Ovary (tissue), 10 donors: ENCODE results near the gene TBXA2R. TPM values are rescaled to one million over a fixed set of nuclear protein-coding genes. Genes with fewer than 3 reads are reported as not detected.

Experiments used
- DNase-seq, 5 donors: peaks; one replicate each; pipeline ENCODE4 v3.0.0-alpha.2; 2019 to 2020
- H3K27ac ChIP-seq, 2 donors: fragments of 200-600 bp; one replicate each; pipeline versions ENCODE4 v1.5.1 to v1.8.0; 2019 to 2022
- H3K27me3 ChIP-seq: fragments of 200-600 bp; one replicate; pipeline ENCODE4 v1.8.0; 2022
- H3K36me3 ChIP-seq: fragments of 200-600 bp; sonication (generic); one replicate; pipeline ENCODE4 v1.5.1; 2019
- H3K4me1 ChIP-seq: one replicate; pipeline ENCODE4 v1.8.1; 2013; ENCODE audit warnings: mild to moderate bottlenecking, moderate library complexity; ENCODE audit not compliant: insufficient read depth
- H3K4me3 ChIP-seq: fragments of 200-600 bp; sonication (generic); one replicate; pipeline ENCODE4 v1.5.1; 2017
- H3K9me3 ChIP-seq, 2 donors: fragments of 200-600 bp in 1 of 2; sonication (generic) in 1 of 2; one replicate each; pipeline versions ENCODE4 v1.5.1 to v1.8.1; 2013 to 2019; ENCODE audit warnings: mild to moderate bottlenecking in 1 of 2, moderate library complexity in 1 of 2
- CTCF ChIP-seq, 3 donors: fragments of 450-650 bp in 2 of 3; fragments of 200-600 bp in 1 of 3; IDR thresholded peaks; one replicate each; pipeline versions ENCODE4 v1.5.1 to v1.8.0; 2016 to 2022; ENCODE audit warnings: antibody characterized with exemption in 3 of 3, mild to moderate bottlenecking in 1 of 3
- EP300 ChIP-seq: sonication (generic); formaldehyde crosslinking; IDR thresholded peaks from one replicate; pipeline ENCODE4 v1.6.1; 2017; ENCODE audit warnings: antibody characterized with exemption
- POLR2A ChIP-seq: fragments of 450-650 bp; IDR thresholded peaks from one replicate; pipeline ENCODE4 v1.6.1; 2017; ENCODE audit warnings: antibody characterized with exemption, mild to moderate bottlenecking, moderate library complexity
- WGBS, 3 donors: extraction: QIAGEN DNeasy Blood & Tissue Kit in 1 of 3; methylation state at CpG; one replicate each; pipeline versions ENCODE4 v1.1.5 to v1.1.7; 2013 to 2017; 5-methylcytosine and 5-hydroxymethylcytosine counted together
- intact Hi-C, 4 donors: fragments of 100-400 bp; cut with DNase I; formaldehyde crosslinking; loops; one replicate each; pipeline versions ENCODE4 v1.11.0 to v1.15.1; 2022 to 2023
- long read RNA-seq, 3 donors: library from polyadenylated mRNA in 2 of 3; unstranded in 2 of 3; transcript quantifications; one replicate each; pipeline ENCODE4 v2.0.0 and lab custom pipeline, GENCODE V29; 2021 to 2026
- polyA plus RNA-seq, 2 donors: library from polyadenylated mRNA; stranded (reverse); fragments of 200-250 nt in 1 of 2; fragments of 350-450 nt in 1 of 2; fragmentation: Illumina TruSeq in 1 of 2; extraction: RNeasy Lipid Tissue Mini Kit (QIAGEN cat#74804) in 1 of 2; gene quantifications; one replicate each; pipeline ENCODE4 v1.2.3, GENCODE V29; 2013 to 2014
- total RNA-seq, 7 donors: library from RNA; depleted of rRNA in 2 of 7; stranded (reverse); fragments of >200 nt in 2 of 7; fragmentation: NEBNext Ultra II Directional in 3 of 7; extraction: Animal tissue kit (Norgen Biotek cat#: 25700) in 3 of 7; gene quantifications; one replicate each; pipeline versions ENCODE4 v1.1.0 to v1.2.4, GENCODE V29; 2016 to 2023
- donor health status: DM: no; HTN: no; CAD: no; lungs with moderate emphysema.
- donor health status: DM: no; HTN: no; CAD: no.
- donor health status: Bipolar disorder and iron deficiency.
- donor health status: DM: yes; HTN: yes; CAD: no.
- donor health status: DM: no; HTN: no; CAD: no.
- donor health status: DM: yes; HTN: yes; CAD: no.

The TBXA2R gene
- 1 to 10 TPM; 1.1 to 3.7 (median 1.8) TPM for total RNA-seq
- 1 to 10 TPM; 1.3 to 1.5 TPM for polyA plus RNA-seq
- long read RNA-seq, donor 1, partial matches to known transcripts, result 5 of 8 reads
- long read RNA-seq, donor 1, other reads (novel, unspliced or antisense), result 0 of 8 reads
- long read RNA-seq, donor 2, result 0 reads
- long read RNA-seq, donor 3, transcript TBXA2R-201 (3 exons, 2,608 nt), result major isoform, 5 of 8 reads
- long read RNA-seq, donor 3, partial matches to known transcripts, result 2 of 8 reads
- long read RNA-seq, donor 3, other reads (novel, unspliced or antisense), result 1 of 8 reads

DNA sequence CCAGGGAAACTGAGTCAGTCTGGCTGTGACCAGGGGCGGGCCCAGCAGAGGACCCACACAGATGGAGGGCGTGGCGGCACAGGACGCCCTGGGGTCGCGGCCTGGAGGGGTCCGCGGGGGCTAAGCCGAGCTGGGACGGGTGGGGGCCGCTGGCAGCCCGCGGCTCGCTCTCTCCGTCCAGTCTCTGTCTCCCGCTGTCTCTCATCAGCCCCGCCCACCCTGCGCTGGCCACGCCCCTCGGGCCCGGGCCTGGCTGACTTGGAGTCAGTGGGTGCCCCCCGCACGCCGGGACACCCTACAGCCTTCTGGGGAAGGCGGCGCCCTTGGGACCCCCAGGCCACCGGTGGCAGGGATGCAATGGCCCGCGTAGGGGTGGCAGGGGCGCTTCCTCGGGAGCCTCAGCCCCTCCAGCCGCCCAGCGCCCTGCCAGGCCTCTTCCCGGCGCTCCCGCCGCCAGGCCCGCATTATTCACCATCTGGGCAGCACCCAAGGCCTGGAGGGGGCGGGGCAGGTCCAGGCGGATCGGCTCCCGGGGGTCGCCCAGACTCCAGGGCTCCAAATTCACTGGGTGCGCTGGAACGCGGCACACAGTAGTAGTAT, at the start of gene TBXA2R:
Gene TBXA2R, minus strand, starts transcription at position 186 of the 600 bp plus-strand sequence. CDS start 6,241 bp downstream, outside the sequence.
- DNase-seq, result peak; percentile 85 to 91 (median 88)
- 0 to 2% (median 1%) methylated on average over 29 to 46 of the region's 46 CpGs for WGBS, 3 donors

GRCh38 chr19:3656073-3656746, 49.5 kb upstream of the TBXA2R start:
- 84 to 92% (median 85%) methylated on average over 34 to 36 of the region's 36 CpGs for WGBS, 3 donors
- Histone ChIP-seq H3K9me3 (no peaks in the 10 kb centered on the region), H3K36me3 (no peaks in the 10 kb centered on the region), H3K4me1 (no peaks in the 10 kb centered on the region), H3K4me3 (no peak overlapping the region), H3K27ac (no peak overlapping the region), H3K27me3 (no peaks in the 10 kb centered on the region)
- intact Hi-C loops, result no loop called here
- TF ChIP-seq POLR2A (no peak), CTCF (IDR thresholded peaks at IDR 0.05) (no peak), EP300 (no peak)
- no peak for DNase-seq

More for the DNA sequence above, at the start of gene TBXA2R:
- peak within 1 kb of the TSS; percentile 21 to 53 for H3K27ac ChIP-seq
- peak within 1 kb of the TSS; percentile 54 for H3K4me3 ChIP-seq
- intact Hi-C loops, result no loop called here
- TF ChIP-seq CTCF (IDR thresholded peaks at IDR 0.05) (peak in 1 of 3 donors; percentile 4), EP300 (no peak), POLR2A (no peak)
- H3K4me1 ChIP-seq, result peaks cover 9% of the 10 kb centered on the region
- H3K9me3 ChIP-seq, result no peaks in the 10 kb centered on the region
- no peaks in the 10 kb centered on the region for H3K27me3 ChIP-seq
- H3K36me3 ChIP-seq, result no peaks in the 10 kb centered on the region

DNA sequence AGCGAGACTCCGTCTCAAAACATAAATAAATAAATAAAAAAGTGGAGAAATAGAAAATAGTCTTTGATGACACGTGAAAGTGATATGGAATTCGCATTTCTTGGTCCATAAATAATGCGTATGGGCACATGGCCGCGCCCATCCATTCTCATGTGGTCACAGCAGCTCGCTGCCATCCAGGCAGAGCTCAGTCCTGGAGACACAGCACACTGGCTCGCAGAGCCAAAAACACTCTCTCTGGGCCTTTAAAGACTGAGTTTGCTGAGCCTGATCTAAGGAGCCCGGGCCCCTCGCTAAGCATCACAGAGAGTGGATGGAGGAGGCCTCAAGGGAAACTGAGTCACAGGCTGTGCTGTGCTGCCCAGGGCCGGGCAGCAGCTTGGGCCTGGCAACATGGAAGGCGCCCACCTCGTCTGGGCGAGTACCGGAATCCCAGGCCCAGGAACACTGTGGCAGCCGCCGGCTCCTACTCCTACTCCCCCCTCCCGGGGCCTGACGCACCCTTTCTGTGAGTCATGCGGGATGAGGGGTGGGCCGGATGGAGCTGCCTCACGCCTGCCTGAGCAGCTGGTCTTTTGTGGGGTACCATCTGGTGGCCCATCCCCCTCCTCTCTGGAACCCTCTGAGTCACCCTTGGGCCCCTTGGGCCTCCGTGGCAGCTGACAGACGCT, 48.9 kb upstream of the TBXA2R start:
- no peak overlapping the region for H3K27ac ChIP-seq
- whole genome bisulfite sequencing, 3 donors, result 70 to 89% (median 72%) methylated on average over 14 to 25 of the region's 25 CpGs
- TF ChIP-seq EP300 (no peak), POLR2A (no peak), CTCF (IDR thresholded peaks at IDR 0.05) (no peak)

DNA sequence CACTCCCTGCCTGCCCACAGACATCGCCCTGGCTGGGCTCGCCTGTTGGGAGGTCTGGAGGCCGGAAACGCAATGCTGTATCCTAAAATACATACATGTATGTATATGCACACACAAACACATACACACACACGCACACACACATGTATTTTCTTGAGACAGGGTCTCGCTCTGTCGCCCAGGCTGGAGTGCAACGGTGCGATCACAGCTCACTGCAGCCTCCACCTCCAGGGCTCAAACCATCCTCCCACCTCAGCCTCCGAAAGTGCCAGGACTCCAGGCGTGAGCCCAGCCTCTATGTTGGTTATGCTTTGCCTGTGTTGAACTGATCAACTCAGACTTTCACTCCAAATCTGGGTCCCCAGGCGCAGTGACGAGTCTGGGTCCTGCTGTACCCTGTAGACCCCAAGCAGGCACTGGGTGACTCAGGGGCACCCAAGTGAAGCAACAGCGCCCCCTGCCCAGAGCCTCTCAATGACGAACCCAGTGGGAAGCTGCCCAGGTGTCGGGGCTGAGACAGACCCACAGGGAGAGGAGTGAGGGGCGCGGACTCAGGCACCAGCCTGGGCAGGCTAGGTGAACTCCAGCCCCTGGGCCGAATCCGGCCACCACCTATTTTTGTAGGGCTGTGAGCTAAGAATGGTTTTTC, 47.3 kb upstream of the TBXA2R start:
- H3K9me3 ChIP-seq, result no peaks in the 10 kb centered on the region
- no peak overlapping the region for H3K27ac ChIP-seq
- no peaks in the 10 kb centered on the region for H3K36me3 ChIP-seq
- H3K4me1 ChIP-seq, result no peaks in the 10 kb centered on the region
- no peak for DNase-seq
- no peak overlapping the region for H3K4me3 ChIP-seq
- intact Hi-C loops, result no loop called here
- WGBS, 3 donors, result 90 to 96% (median 95%) methylated on average over 20 of the region's 20 CpGs
- H3K27me3 ChIP-seq, result no peaks in the 10 kb centered on the region
- TF ChIP-seq POLR2A, result no peak
- TF ChIP-seq EP300, result no peak
- TF ChIP-seq CTCF (IDR thresholded peaks at IDR 0.05), result no peak

More for the DNA sequence above, 48.9 kb upstream of the TBXA2R start:
- Histone ChIP-seq H3K4me3 (no peak overlapping the region), H3K27me3 (no peaks in the 10 kb centered on the region), H3K36me3 (no peaks in the 10 kb centered on the region), H3K4me1 (no peaks in the 10 kb centered on the region), H3K9me3 (no peaks in the 10 kb centered on the region)
- intact Hi-C loops, result no loop called here
- peak in 3 of 5 donors; percentile 63 to 74 (median 67) for DNase-seq
